Endothelial cell of umbilical vein (primary cell): ENCODE measurements around the gene PAX2. TPM values are rescaled to one million over a fixed set of nuclear protein-coding genes. Genes with fewer than 3 reads are reported as not detected.

Experiments used
- BruUV-seq: library from RNA; stranded (reverse); fragments of 400-500 nt; replicated peaks from 2 replicates; lab custom pipeline; 2021; lab: Mats Ljungman, UMichigan
- CTCF ChIA-PET: fragments of 300-600, 350-600 bp; sonication (Branson Sonifier 250); formaldehyde crosslinking; loops from one replicate; lab custom pipeline; 2021; ENCODE audit warnings: antibody characterized with exemption, inconsistent platforms; lab: Charles Lee
- POLR2A ChIA-PET: fragments of 300-600, 350-600 bp; sonication (Branson Sonifier 250); formaldehyde crosslinking; loops from one replicate; lab custom pipeline; 2021; ENCODE audit warnings: antibody characterized with exemption, inconsistent platforms; lab: Charles Lee
- DNase-seq: peaks from one replicate; pipeline ENCODE4 v3.0.0-alpha.2; 2011; ENCODE audit warnings: low read depth, low spot score
- FAIRE-seq: peaks from 2 replicates; lab custom pipeline; 2011; peaks lifted over from hg19 to GRCh38; lab: Jason Lieb, UNC
- H2AFZ ChIP-seq: 2 replicates; pipeline ENCODE4 v1.6.0; 2012; ENCODE audit warnings: low read depth, low read length, control low read depth, inconsistent platforms
- H3K27ac ChIP-seq: 2 replicates; pipeline ENCODE4 v1.5.1; 2011; ENCODE audit warnings: low read depth, mild to moderate bottlenecking, control low read depth, low read length, moderate library complexity; ENCODE audit not compliant: insufficient read depth
- H3K27me3 ChIP-seq, 2 experiments: 2 replicates each; pipeline versions ENCODE4 v1.6.0 to v1.6.1; 2011; ENCODE audit warnings: low read length in 2 of 2, mixed read lengths in 1 of 2; ENCODE audit not compliant: control insufficient read depth in 2 of 2, insufficient read depth in 2 of 2
- H3K36me3 ChIP-seq, 2 experiments: 2 replicates in 1 of 2; 3 replicates in 1 of 2; pipeline ENCODE4 v1.5.1; 2011; ENCODE audit warnings: low read length in 2 of 2, mild to moderate bottlenecking in 1 of 2, moderate library complexity in 1 of 2; ENCODE audit not compliant: control insufficient read depth in 2 of 2, insufficient read depth in 2 of 2; ENCODE audit errors: extremely low read depth in 1 of 2
- H3K4me1 ChIP-seq: 3 replicates; pipeline ENCODE4 v1.5.1; 2011; ENCODE audit warnings: mild to moderate bottlenecking, low read length; ENCODE audit not compliant: control insufficient read depth, insufficient read depth; ENCODE audit errors: extremely low read depth
- H3K4me2 ChIP-seq: 2 replicates; pipeline ENCODE4 v1.6.1; 2011; ENCODE audit warnings: low read length, control low read depth, mixed read lengths; ENCODE audit not compliant: insufficient read depth
- H3K4me3 ChIP-seq, 3 experiments: fragments of 200-600 bp in 1 of 3; sonication (generic), shearing (Covaris generic) in 1 of 3; replicated peaks in 1 of 3; 2 replicates each; pipeline ENCODE4 v1.5.1; 2011 to 2016; ENCODE audit warnings: control low read depth in 3 of 3, low read length in 3 of 3, mild to moderate bottlenecking in 2 of 3, inconsistent platforms in 1 of 3, low read depth in 1 of 3, moderate library complexity in 1 of 3; ENCODE audit not compliant: insufficient read depth in 1 of 3
- H3K79me2 ChIP-seq: 2 replicates; pipeline ENCODE4 v1.6.0; 2012; ENCODE audit warnings: low read length, inconsistent platforms; ENCODE audit not compliant: control insufficient read depth, insufficient read depth
- H3K9ac ChIP-seq: replicated peaks from 2 replicates; pipeline ENCODE3; 2011; ENCODE audit warnings: low read length, control low read depth; ENCODE audit not compliant: insufficient read depth; ENCODE audit errors: extremely low read depth
- H3K9me1 ChIP-seq: replicated peaks from 3 replicates; pipeline ENCODE4 v1.6.0; 2011; ENCODE audit warnings: mild to moderate bottlenecking, low read length; ENCODE audit not compliant: control insufficient read depth, insufficient read depth; ENCODE audit errors: extremely low read depth
- H3K9me3 ChIP-seq: replicated peaks from 2 replicates; pipeline ENCODE4 v1.5.1; 2012; ENCODE audit warnings: low read length, inconsistent platforms; ENCODE audit not compliant: control insufficient read depth, insufficient read depth
- H4K20me1 ChIP-seq: replicated peaks from 2 replicates; pipeline ENCODE3; 2011; ENCODE audit warnings: mild to moderate bottlenecking, low read length; ENCODE audit not compliant: control insufficient read depth, insufficient read depth; ENCODE audit errors: extremely low read depth
- EZH2 ChIP-seq: IDR thresholded peaks from 2 replicates; pipeline ENCODE4 v1.6.1; 2012; ENCODE audit warnings: borderline replicate concordance, low read depth, mild to moderate bottlenecking, moderate library complexity, low read length, inconsistent platforms; ENCODE audit not compliant: severe bottlenecking
- dilution Hi-C: fragments of 300-500 bp; cut with MboI; formaldehyde crosslinking; loops from one replicate; pipeline ENCODE4 v1.15.0; 2019; ENCODE audit warnings: low sequenced_read_pairs; ENCODE audit not compliant: extremely low pct_ligation_motif_present
- intact Hi-C: fragments of 100-400 bp; cut with micrococcal nuclease; formaldehyde crosslinking; loops from one replicate; pipeline ENCODE4 v1.10.0; 2022
- polyA plus RNA-seq, 4 experiments: library from polyadenylated mRNA; depleted of rRNA in 3 of 4; stranded (reverse) in 3 of 4; unstranded in 1 of 4; fragments of >200 nt; gene quantifications; 2 replicates each; pipeline versions ENCODE4 v1.2.1 to v1.2.3, GENCODE V29; 2011 to 2012; ENCODE audit warnings: missing spikeins in 1 of 4
- total RNA-seq: library from RNA; stranded (reverse); gene quantifications from 2 replicates; pipeline ENCODE4 v1.2.3, GENCODE V29; 2021
- TF ChIP-seq, protein P1 (sequence below): IDR thresholded peaks from 2 replicates; pipeline ENCODE4 v1.6.1; 2011; ENCODE audit not compliant: insufficient read depth, insufficient read length
- TF ChIP-seq, protein P2 (sequence below), 2 donors: IDR thresholded peaks; 1 replicate in 1 of 2; 2 replicates in 1 of 2; pipeline ENCODE4 v1.5.1; 2011; ENCODE audit warnings: low read length in 2 of 2, mild to moderate bottlenecking in 2 of 2, moderate library complexity in 2 of 2, control low read depth in 1 of 2, inconsistent platforms in 1 of 2, low read depth in 1 of 2; ENCODE audit not compliant: insufficient read depth in 1 of 2; ENCODE audit errors: extremely low read depth in 1 of 2

PAX2 gene
- total and polyA plus RNA-seq, 2 donors (not counting 3 experiments of a cell fraction or from before 2014, with no cell fraction given), result not detected

DNA sequence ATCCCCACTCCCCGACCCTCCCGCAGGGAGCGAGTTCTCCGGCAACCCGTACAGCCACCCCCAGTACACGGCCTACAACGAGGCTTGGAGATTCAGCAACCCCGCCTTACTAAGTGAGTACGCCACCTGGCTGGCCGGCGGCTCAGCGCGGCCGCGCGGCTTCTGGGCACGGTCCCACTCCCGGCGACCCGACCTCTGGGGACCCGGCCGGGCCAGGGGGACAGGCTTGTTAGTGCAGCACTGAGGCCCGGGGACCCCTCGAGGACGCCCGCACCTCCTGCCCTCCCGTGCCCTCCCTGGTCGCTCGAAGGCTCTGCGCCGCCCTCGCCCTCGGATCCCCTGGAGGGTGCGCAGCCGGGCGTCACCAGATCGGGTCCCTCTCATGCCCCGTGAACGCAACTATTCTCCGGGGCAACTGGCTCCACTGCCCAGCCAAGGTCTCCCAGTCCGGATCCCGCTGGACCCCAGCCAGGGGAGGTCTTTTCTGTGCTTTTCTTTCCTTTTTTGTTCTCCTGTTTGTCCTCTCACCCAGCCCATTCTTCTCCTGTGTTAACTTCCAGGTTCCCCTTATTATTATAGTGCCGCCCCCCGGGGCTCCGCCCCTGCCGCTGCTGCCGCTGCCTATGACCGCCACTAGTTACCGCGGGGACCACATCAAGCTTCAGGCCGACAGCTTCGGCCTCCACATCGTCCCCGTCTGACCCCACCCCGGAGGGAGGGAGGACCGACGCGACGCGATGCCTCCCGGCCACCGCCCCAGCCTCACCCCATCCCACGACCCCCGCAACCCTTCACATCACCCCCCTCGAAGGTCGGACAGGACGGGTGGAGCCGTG is 81.8 kb downstream of the PAX2 start:
- BruUV-seq, result no TSS peak
- Histone ChIP-seq H3K9ac (no peak overlapping the region), H4K20me1 (no peaks in the 10 kb centered on the region), H3K4me1 (peaks cover 4% of the 10 kb centered on the region), H3K36me3 (no peaks in the 10 kb centered on the region), H3K27me3 (peaks cover 78 to 87% of the 10 kb centered on the region in 2 experiments), H2AFZ (no peak overlapping the region), H3K4me3 (no peak overlapping the region), H3K79me2 (no peaks in the 10 kb centered on the region), H3K4me2 (no peak overlapping the region), H3K27ac (no peak overlapping the region), H3K9me3 (no peaks in the 10 kb centered on the region), H3K9me1 (no peaks in the 10 kb centered on the region)
- dilution Hi-C loops, result no loop called here
- CTCF ChIA-PET, result no interaction called here
- intact Hi-C loops, result loop anchor here (5.0 kb wide), 1 partner anchor 45 kb away; no protein-coding TSS in a partner anchor
- no peak for FAIRE-seq
- no peak for DNase-seq
- POLR2A ChIA-PET, result no interaction called here
- TF ChIP-seq, protein P1, sequence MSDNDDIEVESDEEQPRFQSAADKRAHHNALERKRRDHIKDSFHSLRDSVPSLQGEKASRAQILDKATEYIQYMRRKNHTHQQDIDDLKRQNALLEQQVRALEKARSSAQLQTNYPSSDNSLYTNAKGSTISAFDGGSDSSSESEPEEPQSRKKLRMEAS, result no peak
- TF ChIP-seq EZH2, result peak; percentile 98
- TF ChIP-seq, protein P2, sequence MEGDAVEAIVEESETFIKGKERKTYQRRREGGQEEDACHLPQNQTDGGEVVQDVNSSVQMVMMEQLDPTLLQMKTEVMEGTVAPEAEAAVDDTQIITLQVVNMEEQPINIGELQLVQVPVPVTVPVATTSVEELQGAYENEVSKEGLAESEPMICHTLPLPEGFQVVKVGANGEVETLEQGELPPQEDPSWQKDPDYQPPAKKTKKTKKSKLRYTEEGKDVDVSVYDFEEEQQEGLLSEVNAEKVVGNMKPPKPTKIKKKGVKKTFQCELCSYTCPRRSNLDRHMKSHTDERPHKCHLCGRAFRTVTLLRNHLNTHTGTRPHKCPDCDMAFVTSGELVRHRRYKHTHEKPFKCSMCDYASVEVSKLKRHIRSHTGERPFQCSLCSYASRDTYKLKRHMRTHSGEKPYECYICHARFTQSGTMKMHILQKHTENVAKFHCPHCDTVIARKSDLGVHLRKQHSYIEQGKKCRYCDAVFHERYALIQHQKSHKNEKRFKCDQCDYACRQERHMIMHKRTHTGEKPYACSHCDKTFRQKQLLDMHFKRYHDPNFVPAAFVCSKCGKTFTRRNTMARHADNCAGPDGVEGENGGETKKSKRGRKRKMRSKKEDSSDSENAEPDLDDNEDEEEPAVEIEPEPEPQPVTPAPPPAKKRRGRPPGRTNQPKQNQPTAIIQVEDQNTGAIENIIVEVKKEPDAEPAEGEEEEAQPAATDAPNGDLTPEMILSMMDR (IDR thresholded peaks at IDR 0.05; ENCODE audit: extremely low read depth in 1 of 2, insufficient read depth in 1 of 2, low read depth in 1 of 2, low read length in 2 of 2), result peak in 1 of 2 donors; percentile 4
